ENCODE measurements around the gene SCAMP4.

Gene SCAMP4

GRCh38 chr19:1862424-1863327 is 42.5 kb upstream of the SCAMP4 start:
- no peak for DNase-seq (ENCODE audit: low read depth in 1 of 2, low spot score in 1 of 2)
- in situ Hi-C loops (cut with HindIII; ENCODE audit: low pct_unique_long_range_greater_than_20kb, low sequenced_read_pairs): no loop called here
- no peak for TF ChIP-seq JUND (IDR thresholded peaks at IDR 0.05; ENCODE audit: low read depth)

GRCh38 chr19:1863328-1863637 is 41.9 kb upstream of the SCAMP4 start, which contains the start of gene KLF16:
Gene KLF16, minus strand, starts transcription at chr19:1863579. Its CDS starts 82 bp downstream, at chr19:1863497.
- DNase-seq (ENCODE audit: low read depth in 1 of 2, low spot score in 1 of 2): no peak
- TF ChIP-seq JUND (IDR thresholded peaks at IDR 0.05; ENCODE audit: low read depth): no peak
- in situ Hi-C loops (cut with HindIII; ENCODE audit: low pct_unique_long_range_greater_than_20kb, low sequenced_read_pairs): no loop called here

GRCh38 chr19:1863638-1864479 is 41.3 kb upstream of the SCAMP4 start:
- peak; percentile 84 to 95 for DNase-seq (ENCODE audit: low read depth in 1 of 2, low spot score in 1 of 2)
- in situ Hi-C loops (cut with HindIII; ENCODE audit: low pct_unique_long_range_greater_than_20kb, low sequenced_read_pairs): no loop called here
- TF ChIP-seq JUND (IDR thresholded peaks at IDR 0.05; ENCODE audit: low read depth): no peak

- in situ Hi-C loops (cut with HindIII; ENCODE audit: low pct_unique_long_range_greater_than_20kb, low sequenced_read_pairs): no loop called here
- no peak for TF ChIP-seq JUND (IDR thresholded peaks at IDR 0.05; ENCODE audit: low read depth)
- DNase-seq (ENCODE audit: low read depth in 1 of 2, low spot score in 1 of 2): peak in 1 of 2 experiments; percentile 72
Observed at GRCh38 chr19:1864480-1865171, 40.6 kb upstream of the SCAMP4 start.

DNA sequence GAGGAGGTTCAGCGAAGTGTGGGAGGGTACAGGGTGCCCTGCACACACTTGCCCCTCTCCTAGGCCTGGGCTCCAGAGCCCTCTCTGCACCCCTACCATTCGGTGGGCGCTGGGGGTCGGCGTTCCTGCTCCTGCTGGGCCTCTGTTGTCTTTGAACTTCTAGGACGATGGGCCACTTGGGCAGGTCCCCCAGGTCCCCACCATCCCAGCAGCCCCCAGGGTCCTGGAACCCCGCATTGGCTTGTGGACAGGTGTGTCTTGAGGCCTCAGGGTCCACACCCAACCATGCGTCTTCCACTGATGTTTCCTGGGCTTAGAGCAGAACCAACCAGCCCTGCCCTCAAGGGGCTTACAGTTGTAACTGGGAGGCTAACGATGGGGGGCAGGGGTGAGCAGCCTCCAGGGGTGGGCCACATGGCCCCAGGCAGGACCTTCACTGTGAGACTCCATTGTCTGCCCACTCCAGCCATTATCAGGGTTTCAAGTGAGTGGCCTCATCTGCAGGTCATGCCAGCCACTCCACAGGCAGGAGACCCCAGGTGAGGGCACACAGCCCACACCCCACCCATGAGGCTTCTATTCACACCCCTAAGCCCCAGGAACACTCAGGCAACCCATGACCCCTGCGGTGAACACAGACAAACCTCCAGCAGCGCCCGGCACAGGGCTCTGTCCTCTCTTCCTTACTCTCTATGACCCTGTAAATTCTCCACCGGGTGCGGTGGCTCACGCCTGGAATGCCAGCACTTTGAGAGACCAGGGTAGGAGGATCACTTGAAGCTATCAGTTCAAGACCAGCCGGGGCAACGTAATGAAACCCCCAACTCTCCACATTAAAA is 39.8 kb upstream of the SCAMP4 start:
- DNase-seq (ENCODE audit: low read depth in 1 of 2, low spot score in 1 of 2): no peak
- TF ChIP-seq JUND (IDR thresholded peaks at IDR 0.05; ENCODE audit: low read depth): no peak
- in situ Hi-C loops (cut with HindIII; ENCODE audit: low pct_unique_long_range_greater_than_20kb, low sequenced_read_pairs): no loop called here

- no peak for DNase-seq (ENCODE audit: low read depth in 1 of 2, low spot score in 1 of 2)
- no peak for TF ChIP-seq JUND (IDR thresholded peaks at IDR 0.05; ENCODE audit: low read depth)
- in situ Hi-C loops (cut with HindIII; ENCODE audit: low pct_unique_long_range_greater_than_20kb, low sequenced_read_pairs): no loop called here
Observed at GRCh38 chr19:1866693-1867348, 38.4 kb upstream of the SCAMP4 start.

GRCh38 chr19:1867349-1867724 is 37.9 kb upstream of the SCAMP4 start:
- no peak for TF ChIP-seq JUND (IDR thresholded peaks at IDR 0.05; ENCODE audit: low read depth)
- no peak for DNase-seq (ENCODE audit: low read depth in 1 of 2, low spot score in 1 of 2)
- in situ Hi-C loops (cut with HindIII; ENCODE audit: low pct_unique_long_range_greater_than_20kb, low sequenced_read_pairs): no loop called here

GRCh38 chr19:1868971-1869370 is 36.2 kb upstream of the SCAMP4 start:
- no peak for DNase-seq (ENCODE audit: low read depth in 1 of 2, low spot score in 1 of 2)
- in situ Hi-C loops (cut with HindIII; ENCODE audit: low pct_unique_long_range_greater_than_20kb, low sequenced_read_pairs): no loop called here
- no peak for TF ChIP-seq JUND (IDR thresholded peaks at IDR 0.05; ENCODE audit: low read depth)

- in situ Hi-C loops (cut with HindIII; ENCODE audit: low pct_unique_long_range_greater_than_20kb, low sequenced_read_pairs): no loop called here
- DNase-seq (ENCODE audit: low read depth in 1 of 2, low spot score in 1 of 2): peak in 1 of 2 experiments; percentile 48
- no peak for TF ChIP-seq JUND (IDR thresholded peaks at IDR 0.05; ENCODE audit: low read depth)
Observed at GRCh38 chr19:1871140-1871597, 34.0 kb upstream of the SCAMP4 start.

DNA sequence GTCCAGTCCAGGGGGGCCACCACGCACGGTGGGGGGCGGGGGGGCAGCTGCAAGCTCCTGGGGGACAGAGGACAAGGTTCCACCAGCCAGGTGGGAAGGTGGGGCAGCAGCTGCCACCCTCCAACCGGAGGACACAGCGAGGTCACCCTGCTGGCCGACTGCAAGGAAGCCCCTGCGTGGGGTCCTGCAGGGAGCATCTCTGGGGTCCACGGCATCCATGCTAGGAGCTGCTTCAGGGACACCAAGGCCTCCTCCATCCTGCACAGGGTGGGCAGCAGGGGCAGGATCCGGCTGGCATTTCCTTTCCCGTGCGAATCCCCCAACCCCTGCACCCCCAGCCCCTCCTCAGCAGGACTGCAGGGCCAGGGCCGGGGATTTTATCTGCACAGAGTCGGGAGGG is 33.6 kb upstream of the SCAMP4 start:
- TF ChIP-seq JUND (IDR thresholded peaks at IDR 0.05; ENCODE audit: low read depth): no peak
- in situ Hi-C loops (cut with HindIII; ENCODE audit: low pct_unique_long_range_greater_than_20kb, low sequenced_read_pairs): no loop called here
- no peak for DNase-seq (ENCODE audit: low read depth in 1 of 2, low spot score in 1 of 2)

DNA sequence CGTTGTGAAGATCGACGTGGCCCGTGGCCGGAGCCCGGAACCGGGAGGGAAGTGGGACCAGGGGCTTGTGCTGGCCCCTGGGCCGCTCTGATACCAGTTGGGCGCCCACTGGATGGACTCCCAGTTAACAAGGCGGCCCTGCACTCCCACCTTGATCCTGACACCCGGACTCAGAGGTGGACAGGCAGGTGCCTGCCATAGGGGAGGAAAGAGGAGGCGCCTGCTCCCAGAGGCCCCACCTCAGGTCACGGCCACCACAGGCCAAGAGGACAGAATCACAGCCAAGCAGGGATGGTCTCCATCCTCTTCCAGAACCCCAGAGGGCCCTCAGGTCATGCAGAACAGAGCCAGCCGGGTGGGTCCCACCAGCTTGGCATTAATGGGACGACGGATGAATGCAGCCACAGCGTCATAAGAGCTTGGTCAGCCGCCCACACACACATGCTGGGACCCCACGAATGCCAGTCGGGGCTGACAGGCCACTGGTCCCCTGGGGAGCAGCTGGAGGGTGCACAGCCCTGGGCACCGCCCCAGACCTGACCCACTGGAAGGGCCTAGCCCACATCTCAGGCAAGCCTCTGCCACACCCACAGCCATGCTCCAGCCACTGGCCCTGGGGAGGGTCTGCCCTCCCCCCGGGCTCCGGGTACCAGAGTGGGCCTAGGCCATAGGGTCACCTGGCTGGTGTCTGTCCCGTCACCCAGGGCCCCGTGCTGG is 32.2 kb upstream of the SCAMP4 start:
- DNase-seq (ENCODE audit: low read depth in 1 of 2, low spot score in 1 of 2): no peak
- TF ChIP-seq JUND (IDR thresholded peaks at IDR 0.05; ENCODE audit: low read depth): no peak
- in situ Hi-C loops (cut with HindIII; ENCODE audit: low pct_unique_long_range_greater_than_20kb, low sequenced_read_pairs): no loop called here

Data from T47D (cell line).